Panc1 (cell line): ENCODE measurements around the gene PPL.

Source experiments
- POLR2AphosphoS5 ChIP-seq: IDR thresholded peaks from 2 replicates; pipeline ENCODE4 v1.6.1; 2012; ENCODE audit warnings: mild to moderate bottlenecking, low read depth, low read length, moderate library complexity
- SIN3A ChIP-seq: IDR thresholded peaks from 2 replicates; pipeline ENCODE4 v1.6.1; 2012; ENCODE audit warnings: low read depth, mild to moderate bottlenecking, low read length, moderate library complexity, borderline replicate concordance; ENCODE audit not compliant: insufficient read depth
- TF ChIP-seq, protein P1 (sequence below): fragments of 450-650 bp; IDR thresholded peaks from 2 replicates; pipeline ENCODE4 v1.5.1; 2017; ENCODE audit warnings: mild to moderate bottlenecking
- TF ChIP-seq, protein P2 (sequence below), 2 experiments: IDR thresholded peaks; 2 replicates each; pipeline ENCODE4 v1.6.1; 2011 to 2012; ENCODE audit warnings: low read depth in 2 of 2, control low read depth in 1 of 2, low read length in 1 of 2, mild to moderate bottlenecking in 1 of 2, moderate library complexity in 1 of 2; ENCODE audit not compliant: insufficient read depth in 1 of 2

DNA sequence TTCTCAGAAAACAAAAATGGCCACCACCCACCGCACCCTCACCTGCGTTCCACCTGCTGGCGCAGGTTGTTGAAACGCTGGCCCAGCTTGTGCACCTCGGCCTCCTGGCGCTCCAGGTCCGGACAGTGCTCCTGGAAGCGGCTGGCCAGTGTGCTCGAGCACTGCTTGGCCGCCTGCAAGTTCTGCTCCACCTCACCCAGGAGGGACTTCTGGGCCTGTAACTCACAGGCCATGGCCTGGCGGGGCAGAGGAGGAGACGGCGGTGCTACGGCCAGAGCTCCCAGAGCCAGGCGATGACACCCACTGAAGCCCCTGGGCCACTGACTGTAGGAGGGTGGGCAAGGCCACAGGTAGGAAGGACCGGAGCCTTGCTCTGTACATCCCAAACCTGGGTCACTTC is 46.3 kb downstream of the PPL start:
- TF ChIP-seq, protein P1, sequence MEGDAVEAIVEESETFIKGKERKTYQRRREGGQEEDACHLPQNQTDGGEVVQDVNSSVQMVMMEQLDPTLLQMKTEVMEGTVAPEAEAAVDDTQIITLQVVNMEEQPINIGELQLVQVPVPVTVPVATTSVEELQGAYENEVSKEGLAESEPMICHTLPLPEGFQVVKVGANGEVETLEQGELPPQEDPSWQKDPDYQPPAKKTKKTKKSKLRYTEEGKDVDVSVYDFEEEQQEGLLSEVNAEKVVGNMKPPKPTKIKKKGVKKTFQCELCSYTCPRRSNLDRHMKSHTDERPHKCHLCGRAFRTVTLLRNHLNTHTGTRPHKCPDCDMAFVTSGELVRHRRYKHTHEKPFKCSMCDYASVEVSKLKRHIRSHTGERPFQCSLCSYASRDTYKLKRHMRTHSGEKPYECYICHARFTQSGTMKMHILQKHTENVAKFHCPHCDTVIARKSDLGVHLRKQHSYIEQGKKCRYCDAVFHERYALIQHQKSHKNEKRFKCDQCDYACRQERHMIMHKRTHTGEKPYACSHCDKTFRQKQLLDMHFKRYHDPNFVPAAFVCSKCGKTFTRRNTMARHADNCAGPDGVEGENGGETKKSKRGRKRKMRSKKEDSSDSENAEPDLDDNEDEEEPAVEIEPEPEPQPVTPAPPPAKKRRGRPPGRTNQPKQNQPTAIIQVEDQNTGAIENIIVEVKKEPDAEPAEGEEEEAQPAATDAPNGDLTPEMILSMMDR, result no peak
- TF ChIP-seq POLR2AphosphoS5 (no peak), SIN3A (0 out of 2 replicates have a peak, but pooled peaks have one; percentile 2)
- TF ChIP-seq, protein P2, sequence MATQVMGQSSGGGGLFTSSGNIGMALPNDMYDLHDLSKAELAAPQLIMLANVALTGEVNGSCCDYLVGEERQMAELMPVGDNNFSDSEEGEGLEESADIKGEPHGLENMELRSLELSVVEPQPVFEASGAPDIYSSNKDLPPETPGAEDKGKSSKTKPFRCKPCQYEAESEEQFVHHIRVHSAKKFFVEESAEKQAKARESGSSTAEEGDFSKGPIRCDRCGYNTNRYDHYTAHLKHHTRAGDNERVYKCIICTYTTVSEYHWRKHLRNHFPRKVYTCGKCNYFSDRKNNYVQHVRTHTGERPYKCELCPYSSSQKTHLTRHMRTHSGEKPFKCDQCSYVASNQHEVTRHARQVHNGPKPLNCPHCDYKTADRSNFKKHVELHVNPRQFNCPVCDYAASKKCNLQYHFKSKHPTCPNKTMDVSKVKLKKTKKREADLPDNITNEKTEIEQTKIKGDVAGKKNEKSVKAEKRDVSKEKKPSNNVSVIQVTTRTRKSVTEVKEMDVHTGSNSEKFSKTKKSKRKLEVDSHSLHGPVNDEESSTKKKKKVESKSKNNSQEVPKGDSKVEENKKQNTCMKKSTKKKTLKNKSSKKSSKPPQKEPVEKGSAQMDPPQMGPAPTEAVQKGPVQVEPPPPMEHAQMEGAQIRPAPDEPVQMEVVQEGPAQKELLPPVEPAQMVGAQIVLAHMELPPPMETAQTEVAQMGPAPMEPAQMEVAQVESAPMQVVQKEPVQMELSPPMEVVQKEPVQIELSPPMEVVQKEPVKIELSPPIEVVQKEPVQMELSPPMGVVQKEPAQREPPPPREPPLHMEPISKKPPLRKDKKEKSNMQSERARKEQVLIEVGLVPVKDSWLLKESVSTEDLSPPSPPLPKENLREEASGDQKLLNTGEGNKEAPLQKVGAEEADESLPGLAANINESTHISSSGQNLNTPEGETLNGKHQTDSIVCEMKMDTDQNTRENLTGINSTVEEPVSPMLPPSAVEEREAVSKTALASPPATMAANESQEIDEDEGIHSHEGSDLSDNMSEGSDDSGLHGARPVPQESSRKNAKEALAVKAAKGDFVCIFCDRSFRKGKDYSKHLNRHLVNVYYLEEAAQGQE (IDR thresholded peaks at IDR 0.05; ENCODE audit: insufficient read depth in 1 of 2, low read depth in 2 of 2, low read length in 1 of 2), result no peak
